GM13976 (cell line): ENCODE data around the gene GGACT.

Source experiments
- DNase-seq: peaks from one replicate; pipeline ENCODE4 v3.0.0; 2012; ENCODE audit warnings: low spot score
- in situ Hi-C: fragments of 300-500 bp; cut with MboI; formaldehyde crosslinking; loops from one replicate; pipeline ENCODE4 v1.12.0; 2022; ENCODE audit warnings: low sequenced_read_pairs, mixed read lengths, inconsistent platforms; ENCODE audit not compliant: unreplicated experiment
- TF ChIP-seq, protein P1 (sequence below): IDR thresholded peaks from 2 replicates; pipeline ENCODE4 v1.5.1; 2012; ENCODE audit warnings: borderline replicate concordance, mild to moderate bottlenecking; ENCODE audit not compliant: insufficient read depth; ENCODE audit errors: extremely low read depth, missing control alignments, control extremely low read depth

The GGACT gene

DNA sequence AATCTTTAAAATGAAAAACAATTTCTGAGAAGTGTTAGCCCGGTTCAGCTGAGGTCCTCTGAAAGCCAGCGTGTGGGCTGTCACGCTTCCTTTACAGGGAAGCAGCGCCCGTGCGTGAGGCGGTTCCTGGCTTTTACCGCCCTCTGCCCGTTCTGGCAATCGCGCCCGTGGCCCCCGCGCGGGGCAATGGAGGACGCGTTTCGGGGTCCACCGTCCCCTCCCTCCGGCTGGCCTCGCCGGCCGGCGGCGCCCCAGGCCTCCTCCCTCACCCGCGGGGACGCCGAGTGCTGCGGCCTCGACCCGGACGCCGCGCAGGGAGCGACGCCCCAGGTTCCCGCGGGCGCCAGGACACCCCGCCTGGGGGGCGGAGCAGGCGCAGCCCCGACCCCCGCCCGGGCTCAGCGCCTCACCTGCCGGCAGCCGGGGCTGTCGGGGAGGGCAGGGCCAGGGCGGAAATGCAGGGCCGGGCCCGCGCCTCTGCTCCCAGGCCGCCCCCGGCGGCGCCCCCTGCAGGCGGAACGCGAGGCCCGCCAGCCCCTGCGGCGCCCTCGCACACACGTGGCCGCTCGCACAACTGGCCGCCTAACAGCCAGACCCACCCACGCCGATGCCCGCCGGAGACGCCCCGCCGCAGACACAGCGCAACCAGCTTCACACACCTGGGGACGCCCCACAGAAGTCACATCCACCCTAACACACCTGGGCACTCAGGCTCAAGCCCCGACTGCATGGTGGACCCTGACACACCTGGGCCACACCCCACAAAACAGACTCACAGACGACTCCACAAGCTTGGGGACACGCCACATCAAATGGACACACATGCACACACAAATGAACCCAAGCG, at the start of gene GGACT:
GGACT (minus strand) TSS at position 459 of the 847 bp plus-strand sequence. CDS start 56,198 bp downstream, outside the sequence.
- DNase-seq = peak; percentile 95

DNA sequence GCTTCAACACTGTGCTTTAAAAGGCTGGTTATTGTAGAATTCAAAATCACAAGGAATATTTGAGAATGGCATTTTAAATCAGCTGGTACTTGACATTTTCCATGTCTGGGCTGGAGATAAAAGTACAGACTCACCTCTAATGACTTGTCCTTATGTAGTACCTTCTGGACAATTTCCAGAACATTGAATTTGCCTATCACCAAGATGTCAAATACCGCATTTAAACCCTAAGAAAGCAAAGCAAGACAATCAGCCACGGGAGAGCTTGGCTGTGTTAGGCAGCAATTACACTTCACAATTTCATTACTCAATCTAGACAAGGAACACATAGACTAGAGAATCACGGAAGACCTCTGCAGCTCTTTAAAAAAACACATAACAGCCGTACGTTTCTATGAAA, 49.2 kb upstream of the GGACT start:
- in situ Hi-C loops = no loop called here
- TF ChIP-seq, protein P1, sequence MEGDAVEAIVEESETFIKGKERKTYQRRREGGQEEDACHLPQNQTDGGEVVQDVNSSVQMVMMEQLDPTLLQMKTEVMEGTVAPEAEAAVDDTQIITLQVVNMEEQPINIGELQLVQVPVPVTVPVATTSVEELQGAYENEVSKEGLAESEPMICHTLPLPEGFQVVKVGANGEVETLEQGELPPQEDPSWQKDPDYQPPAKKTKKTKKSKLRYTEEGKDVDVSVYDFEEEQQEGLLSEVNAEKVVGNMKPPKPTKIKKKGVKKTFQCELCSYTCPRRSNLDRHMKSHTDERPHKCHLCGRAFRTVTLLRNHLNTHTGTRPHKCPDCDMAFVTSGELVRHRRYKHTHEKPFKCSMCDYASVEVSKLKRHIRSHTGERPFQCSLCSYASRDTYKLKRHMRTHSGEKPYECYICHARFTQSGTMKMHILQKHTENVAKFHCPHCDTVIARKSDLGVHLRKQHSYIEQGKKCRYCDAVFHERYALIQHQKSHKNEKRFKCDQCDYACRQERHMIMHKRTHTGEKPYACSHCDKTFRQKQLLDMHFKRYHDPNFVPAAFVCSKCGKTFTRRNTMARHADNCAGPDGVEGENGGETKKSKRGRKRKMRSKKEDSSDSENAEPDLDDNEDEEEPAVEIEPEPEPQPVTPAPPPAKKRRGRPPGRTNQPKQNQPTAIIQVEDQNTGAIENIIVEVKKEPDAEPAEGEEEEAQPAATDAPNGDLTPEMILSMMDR = no peak

More for the DNA sequence above, at the start of gene GGACT:
- TF ChIP-seq, protein P1 = peak; percentile 95
- in situ Hi-C loops = loop anchor here (25.0 kb wide), 1 partner anchor 524 kb away; no protein-coding TSS in a partner anchor

DNA sequence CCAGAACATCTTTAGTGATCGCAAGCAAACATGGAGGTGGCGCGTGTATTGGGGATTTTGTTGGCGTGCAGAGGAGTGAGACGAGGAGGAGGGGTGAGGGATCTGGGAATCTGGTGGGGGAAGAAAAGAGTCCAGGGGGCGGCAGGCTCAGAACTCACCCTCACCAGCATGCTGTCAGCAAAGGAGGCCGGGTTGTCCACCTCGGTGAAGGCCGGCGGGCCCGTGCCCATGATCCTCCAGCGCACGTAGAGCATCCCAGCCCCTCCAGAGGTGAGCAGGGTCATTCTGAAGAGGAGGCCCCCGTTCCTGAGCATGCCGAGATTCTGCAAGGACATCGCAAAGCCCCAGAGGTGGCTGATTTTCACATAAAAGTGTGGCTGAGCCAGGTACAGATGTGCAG, 48.8 kb upstream of the GGACT start:
- DNase-seq = no peak
- in situ Hi-C loops = no loop called here
- TF ChIP-seq, protein P1 = no peak

More for the DNA sequence above, 49.2 kb upstream of the GGACT start:
- DNase-seq = no peak

GRCh38 chr13:100636441-100636840, 47.9 kb upstream of the GGACT start:
- in situ Hi-C loops = no loop called here
- TF ChIP-seq, protein P1 = no peak
- no peak for DNase-seq

GRCh38 chr13:100636004-100636403, 47.4 kb upstream of the GGACT start:
- TF ChIP-seq, protein P1 = no peak
- DNase-seq = no peak
- in situ Hi-C loops = no loop called here

DNA sequence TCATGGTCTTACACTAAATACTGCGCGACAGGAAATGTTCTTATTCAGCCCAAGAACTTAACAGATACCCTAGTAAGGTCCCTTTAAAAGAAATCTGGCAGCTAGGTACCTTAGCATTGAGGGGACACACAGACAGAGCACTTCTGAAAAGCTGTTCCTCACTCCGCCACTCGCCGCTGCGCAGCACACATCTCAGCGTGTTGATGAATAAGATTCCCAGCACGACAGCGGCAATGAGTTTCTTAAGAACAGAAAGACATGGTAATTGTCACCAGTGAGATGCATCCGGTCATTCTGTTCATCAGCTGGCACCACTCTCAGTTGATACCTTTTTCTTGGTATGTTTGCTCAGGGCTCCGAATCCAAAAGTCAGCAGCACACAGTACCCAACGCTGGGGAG, 46.1 kb upstream of the GGACT start:
- DNase-seq = no peak
- in situ Hi-C loops = no loop called here
- TF ChIP-seq, protein P1 = no peak
